ENCODE measurements around the gene DIDO1.
A peak's percentile ranks its signal among the peaks of the same experiment; 100 is the strongest.
"Not testable (repeated sequence)": the region's sequence is repeated elsewhere in the genome, so short reads cannot be mapped to it uniquely, and the experiment has no call there.

The DIDO1 gene

DNA sequence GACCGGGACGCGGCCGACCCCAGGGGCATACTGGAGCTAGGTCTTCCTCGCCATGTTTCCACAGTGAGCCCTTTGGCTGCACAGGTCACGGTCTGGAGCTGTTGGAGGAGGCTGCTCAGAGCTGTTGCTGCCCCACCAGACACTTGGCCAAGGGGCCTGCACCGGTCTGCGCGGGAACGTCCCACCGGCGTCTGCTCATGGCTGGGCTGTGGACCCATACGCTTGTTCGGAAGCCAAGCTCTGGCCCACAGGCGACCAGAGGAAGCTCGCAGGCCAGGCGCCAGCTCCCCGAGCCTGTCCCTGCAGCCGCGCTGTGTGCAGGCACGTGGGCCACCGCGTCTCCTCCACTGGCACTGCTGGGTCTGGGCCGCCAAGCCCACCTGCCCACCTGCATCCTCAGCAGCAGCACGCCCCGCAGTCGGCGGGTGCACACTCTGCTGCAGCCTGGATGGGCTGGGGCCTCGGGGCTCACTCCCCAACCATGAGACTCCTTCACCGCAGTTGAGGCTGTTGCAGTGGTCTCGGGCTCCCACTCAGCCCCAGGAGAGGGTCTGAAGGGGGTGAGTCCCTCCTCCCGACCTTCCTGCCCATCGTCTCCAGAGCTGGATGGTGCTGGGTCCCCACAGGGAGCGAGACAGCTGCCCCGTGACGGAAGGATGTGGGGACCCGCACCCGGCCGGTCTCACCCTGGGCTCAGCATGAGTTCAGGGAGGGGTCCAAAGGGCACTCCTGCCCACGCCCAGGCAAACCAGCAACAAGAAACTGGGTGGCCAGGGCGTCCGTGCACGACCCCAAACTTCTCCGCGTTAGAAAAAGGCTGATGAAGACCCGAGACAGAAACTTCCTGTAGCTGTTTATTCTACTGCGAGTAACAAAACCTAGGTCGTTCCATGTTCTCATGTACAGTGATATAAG lies 49.1 kb downstream of the DIDO1 start:
- no peak for DNase-seq

DNA sequence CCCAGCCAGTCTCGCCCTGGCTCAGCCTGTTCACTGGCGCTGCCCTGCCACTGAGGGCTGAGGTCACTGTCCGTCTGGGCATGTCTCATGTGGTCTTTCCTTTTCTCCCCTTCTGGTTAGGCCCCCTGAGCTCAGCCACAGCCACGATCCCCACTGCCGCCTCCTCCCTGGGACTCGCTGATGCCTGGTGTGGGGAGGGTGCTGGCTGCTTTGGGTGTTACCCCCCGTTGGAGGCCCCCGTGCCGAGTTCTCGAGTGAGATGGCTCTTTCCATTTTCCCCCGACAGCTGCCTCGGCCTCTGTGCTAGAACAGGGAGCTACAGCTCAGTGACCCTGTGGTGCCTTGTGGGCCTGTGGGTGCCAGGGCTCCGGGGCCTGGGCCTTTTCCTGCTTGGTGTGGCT lies 49.8 kb downstream of the DIDO1 start:
- no peak for DNase-seq

DNA sequence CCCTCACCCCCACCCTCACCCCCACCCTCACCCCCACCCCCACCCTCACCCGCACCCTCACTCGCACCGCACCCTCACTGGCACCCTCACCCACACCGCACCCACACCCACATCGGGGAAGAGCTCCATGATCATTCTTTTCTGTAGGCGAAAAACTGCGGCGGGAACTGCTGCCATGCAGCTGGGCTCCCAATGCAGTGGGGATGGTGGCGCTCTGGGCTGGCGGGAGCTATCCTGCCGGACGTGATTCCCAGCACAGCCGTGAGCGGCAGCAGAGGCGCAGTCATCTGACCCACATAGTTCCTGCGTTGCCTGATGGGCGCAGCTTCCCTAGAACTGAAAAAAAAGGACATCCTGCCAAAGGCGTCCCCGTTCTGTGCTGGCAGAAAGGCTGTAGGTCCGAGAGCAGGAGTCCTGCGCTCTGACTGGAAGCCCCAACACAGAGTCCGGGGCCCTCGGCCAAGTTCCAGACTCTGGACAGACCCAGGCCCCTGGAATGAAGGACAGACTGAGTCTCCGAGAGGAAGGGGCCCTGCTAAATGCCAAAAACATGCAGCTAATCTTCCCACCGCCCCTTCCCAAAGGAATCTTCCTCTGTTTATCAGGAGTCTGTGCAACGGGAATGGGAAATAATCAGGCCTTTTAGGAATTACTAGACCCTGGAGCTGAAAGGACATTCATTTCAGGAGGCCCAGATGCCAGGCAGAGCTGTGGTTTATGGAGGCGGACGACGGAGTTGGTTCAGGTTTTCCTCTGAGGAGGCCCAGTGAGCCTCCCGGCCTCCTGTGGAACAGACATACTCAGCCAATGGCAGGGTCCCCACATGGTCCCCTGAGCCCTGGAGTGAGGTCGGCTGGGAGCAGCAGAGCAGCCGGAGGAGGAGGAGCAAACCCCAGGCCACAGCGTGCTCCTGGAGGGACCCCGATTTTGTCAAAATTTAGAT lies 50.6 kb downstream of the DIDO1 start:
- DNase-seq: no peak

DNA sequence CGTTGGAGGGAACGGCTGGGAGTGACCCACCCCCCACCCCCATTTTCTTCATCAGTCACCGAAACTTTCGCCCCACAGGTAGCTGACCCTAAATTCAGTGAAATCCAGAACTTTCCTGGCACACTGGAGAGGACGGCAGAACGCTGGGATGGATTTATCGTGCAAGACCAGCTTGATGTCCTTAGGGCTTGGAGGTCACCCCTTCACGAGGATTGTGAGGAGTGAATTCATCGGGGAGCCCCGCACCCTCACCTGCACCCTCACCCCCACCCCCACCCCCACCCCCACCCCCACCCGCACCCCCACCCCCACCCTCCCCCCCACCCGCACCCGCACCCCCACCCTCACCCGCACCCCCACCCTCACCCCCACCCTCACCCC lies 51.4 kb downstream of the DIDO1 start:
- DNase-seq: no peak

DNA sequence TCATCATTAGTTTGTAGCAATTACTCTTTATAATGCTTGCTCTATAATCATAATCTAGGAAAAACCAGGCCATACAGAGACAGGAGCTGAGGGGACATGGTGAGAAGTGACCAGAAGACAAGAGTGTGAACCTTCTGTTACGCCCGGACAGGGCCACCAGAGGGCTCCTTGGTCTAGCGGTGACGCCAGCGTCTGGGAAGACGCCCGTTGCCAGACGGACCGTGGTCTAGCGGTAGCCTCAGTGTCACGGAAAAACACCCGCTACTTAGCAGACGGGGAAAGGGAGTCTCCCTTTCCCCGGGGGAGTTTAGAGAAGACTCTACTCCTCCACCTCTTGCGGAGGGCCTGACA lies 52.6 kb downstream of the DIDO1 start:
- not testable (repeated sequence) for DNase-seq

DNA sequence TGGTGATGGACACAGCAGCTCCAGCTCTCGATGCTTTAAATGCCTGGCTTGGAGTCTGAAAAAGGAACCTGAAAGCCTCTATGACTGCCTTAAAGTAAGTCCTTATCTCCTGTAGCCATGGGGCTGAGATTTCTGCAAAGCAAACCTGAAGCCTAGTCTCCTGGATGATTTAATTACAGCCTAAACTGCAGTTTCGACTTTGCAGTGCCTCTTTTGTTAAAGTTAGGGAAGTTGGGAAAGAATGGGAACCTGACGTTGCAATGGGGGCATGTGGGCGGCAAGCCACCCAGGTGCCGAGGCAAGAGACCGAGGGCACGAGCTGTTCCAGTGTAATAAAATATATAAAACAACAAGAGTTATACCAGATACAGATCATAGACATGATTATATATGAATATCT lies 53.0 kb downstream of the DIDO1 start:
- no peak for DNase-seq

DNA sequence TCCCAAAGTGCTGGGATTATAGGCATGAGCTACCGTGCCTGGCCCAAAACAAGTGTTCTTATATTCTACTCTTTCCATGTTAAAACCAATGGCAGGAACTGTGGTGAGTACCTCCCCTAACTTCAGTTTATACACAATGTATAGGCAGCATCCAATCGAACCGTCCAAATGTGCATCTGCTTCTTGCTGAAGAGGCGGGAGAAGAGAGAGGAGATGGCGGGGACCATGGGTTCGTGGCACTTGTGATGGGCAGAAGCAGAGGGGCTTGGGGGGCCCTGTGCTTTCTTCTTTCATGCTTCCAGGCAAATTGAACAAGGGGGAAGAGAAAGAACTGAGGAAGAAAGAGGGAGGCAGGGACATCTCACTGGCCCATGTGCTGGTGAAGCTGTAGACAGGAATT lies 53.4 kb downstream of the DIDO1 start:
- no peak for DNase-seq

DNA sequence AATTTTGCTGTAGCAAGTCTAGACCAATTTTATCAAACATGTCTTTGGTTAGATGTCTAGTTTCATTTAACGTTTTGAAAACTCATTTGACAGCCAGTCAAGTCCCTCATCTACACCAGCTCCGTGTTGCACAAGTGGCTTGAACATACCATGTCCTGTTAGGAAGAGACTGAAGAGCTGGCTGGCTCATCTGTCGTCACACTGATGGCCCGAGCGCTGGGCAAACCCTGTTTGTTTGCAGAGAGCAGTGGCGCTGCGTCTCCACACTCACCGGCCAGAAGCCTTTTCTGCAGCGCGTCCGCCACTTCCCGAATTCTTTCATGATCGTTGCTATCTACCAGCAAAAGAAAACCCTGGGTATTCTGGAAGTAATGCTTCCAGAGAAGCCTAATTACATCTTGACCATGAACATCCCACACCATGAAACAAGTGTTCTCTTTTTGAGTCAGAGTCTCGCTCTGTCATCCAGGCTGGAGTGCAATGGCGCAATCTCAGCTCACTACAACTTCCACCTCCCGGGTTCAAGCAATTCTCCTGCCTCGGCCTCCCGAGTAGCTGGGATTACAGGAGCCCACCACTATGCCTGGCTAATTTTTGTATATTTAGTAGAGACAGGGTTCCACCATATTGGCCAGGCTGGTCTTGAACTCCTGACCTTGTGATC lies 54.0 kb downstream of the DIDO1 start:
- no peak for DNase-seq

DNA sequence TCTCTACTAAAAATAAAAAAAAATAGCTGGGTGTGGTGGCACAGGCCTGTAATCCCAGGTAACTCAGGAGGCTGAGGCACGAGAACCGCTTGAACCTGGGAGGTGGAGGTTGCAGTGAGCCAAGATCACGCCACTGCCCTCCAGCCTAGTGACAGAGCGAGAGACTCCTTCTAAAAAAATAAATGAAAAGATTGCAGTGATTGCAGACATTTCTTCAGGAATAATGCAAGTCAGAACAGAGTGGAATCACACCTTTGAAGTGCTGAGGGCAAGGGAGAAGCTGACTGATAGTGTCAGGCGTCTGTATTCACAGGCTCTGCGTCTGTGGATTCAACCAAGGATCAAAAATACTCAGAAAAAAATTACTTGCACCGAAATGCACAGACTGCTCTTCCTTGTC lies 62.1 kb downstream of the DIDO1 start:
- no peak for DNase-seq

DNA sequence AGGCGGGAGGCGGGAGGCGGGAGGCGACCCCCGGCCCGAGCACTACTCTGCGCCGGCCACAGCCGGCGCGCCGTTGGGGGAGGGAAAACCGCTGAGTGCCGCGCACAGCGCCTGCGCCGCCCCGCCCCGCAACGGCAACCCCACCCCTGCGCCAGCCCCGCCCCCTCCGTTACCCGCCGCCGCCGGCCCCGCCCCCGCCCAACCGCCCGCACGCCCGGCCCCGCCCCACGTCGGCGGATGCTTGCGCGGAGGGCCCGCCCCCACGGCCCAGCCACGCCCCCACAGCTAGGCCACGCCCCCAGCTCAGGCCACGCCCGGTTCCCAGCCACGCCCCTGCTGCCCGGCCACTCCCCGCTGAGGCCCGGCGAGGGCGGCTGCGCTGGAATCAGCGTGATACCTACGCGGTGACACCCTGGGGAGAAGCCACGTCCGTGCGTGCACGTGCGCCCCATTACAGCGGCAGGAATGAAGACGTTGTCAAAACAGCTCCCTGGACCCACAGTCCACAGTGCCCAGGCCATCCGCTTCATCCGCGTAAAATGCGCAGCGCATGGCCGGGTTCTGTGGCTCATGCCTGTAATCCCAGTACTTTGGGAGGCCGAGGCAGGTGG lies 64.5 kb downstream of the DIDO1 start, which contains the start of gene TCFL5:
TCFL5 (minus strand) TSS at position 97 of the 611 bp plus-strand sequence. CDS start 152 bp downstream, outside the sequence.
- DNase-seq: peak; percentile 93

DNA sequence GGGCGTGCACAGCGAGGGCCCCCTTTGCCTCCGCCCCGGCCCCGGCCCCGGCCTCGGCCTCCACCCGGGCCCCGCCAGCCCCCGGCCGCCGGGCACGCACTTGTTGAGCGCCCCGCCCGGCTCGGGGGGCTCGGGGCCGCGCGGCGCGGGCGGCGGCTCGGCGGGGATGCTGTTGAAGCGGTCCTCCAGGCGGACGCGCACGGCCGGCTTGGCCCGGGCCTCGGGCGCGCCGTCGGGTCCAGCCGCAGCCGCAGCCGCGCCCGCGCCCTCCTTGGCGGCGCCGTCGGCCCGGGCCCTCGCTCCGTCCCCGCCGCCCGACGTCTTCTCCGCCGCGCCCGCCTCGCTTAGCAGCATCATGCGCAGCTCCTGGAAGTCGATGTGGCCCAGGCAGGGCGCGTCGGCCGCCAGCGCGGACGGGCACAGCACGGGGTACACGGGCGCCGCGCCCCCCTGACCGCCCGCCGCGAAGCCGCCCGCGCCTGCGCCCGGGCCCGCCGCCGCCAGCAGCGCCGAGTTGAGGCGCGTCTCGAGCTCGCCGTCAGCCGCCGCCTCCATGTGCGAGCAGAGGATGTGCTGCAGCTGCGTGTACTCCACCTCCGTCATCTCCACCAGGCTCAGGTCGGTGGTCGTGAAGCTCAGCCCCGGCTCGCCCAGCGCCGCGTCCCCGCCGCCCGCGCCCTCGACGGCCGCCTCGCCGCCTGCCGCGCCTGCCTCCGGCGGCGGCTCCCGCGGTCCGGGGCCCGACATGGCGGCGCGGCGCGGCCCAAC lies 65.2 kb downstream of the DIDO1 start:
- peak; percentile 48 for DNase-seq

DNA sequence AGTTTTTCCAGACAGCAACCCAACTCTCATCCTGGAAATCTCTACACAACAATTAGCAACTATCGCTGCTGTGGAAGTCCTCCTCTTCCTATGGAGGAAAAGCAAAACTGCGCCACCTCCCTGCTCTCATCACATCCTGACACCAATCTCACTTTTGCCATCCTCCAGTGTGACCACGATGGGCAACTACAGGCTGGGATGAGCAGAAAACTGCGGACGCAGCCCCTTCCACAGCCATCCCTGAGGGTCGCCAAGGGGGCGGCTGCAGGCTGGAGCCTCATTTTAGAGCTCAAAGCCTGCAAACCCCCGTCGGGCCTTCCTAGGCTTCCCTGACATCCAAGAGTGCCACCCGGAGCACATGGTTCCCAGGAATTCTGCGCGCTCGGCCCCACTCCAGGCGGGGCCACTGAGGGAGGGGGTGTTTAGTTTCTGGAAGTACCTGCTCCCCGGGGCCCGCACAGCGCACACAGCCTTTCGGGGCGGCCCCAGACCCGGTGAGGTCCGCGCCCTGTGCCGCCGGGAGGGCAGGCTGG lies 65.8 kb downstream of the DIDO1 start:
- DNase-seq: no peak

DNA sequence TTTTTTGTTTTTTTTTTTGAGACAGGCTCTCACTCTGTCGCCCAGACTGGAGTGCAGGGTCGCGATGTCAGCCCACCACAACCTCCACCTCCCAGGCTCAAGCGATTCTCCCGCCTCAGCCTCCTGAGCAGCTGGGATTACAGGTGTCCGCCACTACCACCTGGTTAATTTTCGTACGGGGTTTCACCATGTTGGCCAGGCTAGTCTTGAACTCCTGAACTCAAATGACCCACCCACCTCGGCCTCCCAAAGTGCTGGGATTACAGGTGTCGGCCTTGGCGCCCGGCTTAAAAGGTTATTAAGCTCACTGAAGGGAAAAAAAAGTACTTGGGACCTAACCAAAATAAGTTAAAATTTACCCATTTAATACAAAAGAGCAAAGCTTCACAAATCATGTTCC lies 66.6 kb downstream of the DIDO1 start:
- no peak for DNase-seq

DNA sequence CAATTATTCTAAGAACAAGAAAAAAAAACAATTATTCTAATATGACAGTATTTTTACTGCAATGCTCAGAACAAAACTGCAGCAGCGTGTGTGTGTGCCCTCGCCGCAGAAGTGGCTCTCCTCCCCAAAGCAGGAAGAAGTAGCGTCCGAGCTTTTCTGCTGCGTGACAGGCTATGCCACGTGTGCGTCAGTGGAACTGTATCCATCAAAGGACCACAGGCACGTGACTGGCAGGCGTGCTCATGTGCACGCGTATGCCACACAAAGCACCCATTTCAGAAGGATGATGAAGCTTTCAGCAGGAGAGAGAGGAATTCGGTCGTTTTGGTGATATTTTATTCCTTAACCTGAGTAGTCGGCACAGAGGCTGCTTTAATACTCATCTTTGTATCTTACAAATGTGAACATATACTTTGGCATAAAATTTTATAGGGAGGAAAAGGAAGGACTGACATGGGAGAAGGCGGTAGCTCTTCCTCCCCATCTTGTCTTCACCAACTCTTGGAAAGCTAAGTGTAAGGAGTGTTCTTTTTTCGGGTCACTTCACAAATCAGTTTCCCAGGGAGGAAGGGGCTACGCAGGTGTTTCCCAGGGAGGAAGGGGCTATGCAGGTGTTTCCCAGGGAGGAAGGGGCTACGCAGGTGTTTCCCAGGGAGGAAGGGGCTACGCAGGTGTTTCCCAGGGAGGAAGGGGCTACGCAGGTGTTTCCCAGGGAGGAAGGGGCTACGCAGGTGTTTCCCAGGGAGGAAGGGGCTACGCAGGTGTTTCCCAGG lies 68.1 kb downstream of the DIDO1 start:
- DNase-seq: no peak

DNA sequence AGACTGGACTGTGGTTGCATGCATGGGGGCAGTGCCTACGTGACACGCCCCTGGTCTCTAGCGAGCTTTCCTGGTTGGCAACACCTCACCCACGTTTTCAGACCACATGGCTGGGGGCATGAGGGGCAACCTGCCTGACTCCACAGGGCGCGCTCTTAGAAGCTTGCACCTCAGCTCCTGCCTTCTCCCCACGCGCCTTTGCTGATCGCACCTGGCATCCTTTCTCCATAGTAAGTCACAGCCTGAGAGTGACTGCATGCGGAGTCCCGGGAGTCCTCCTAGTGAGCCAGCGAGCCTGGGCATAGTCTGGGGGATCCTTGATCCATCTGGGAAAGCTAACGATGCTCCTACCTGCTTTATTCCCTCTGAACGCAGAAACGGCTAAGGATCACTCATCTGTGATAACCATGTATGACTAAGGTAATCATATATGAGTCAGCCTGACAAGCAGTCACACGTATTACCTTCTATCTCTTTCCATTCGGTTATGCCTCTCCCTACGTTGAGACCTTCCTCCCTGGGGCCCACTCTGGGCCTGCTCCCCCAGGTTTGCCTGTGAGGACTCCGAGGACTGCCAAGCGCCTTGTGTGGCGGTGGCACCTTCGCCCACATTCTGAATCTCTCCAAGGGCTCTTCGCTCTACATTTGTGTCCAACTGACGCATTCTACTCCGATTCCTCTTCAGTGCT lies 69.2 kb downstream of the DIDO1 start:
- DNase-seq: no peak

DNA sequence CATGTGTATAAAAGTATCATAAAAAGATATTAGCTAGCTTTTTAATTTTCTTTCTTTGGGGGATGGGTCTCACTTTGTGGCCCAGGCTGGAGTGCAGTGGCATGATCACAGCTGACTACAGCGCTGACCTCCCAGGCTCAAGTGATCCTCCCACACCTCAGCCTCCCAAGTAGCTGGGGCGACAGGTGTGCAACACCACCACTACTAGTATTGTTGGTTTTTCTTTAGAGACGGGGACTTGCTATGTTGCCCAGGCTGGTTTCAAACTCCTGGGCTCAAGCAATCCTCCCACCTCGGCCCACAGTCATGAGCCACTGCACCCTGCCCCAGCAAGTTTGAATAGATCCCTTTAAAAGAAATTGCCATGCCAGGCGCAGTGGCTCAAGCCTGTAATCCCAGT lies 71.2 kb downstream of the DIDO1 start:
- DNase-seq: no peak

DNA sequence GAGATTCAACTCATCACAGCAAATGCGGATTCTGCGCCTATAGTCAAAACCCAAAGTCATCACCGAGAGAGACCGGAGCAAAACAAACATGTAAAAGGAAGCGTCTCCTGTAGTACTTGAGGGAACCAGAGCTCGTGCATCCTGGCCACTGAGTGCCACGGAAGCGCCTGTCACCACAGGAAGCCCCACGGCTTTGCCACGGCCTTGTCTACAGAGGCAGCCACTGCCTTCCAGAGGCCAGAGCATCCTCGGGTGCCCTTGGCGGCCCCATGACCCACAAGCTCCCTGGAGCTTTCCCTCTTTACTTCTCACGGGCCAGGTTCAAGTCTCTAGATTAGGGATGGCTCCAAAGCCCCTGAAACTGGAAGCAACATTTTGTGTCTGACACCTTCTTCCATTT lies 72.2 kb downstream of the DIDO1 start:
- no peak for DNase-seq

DNA sequence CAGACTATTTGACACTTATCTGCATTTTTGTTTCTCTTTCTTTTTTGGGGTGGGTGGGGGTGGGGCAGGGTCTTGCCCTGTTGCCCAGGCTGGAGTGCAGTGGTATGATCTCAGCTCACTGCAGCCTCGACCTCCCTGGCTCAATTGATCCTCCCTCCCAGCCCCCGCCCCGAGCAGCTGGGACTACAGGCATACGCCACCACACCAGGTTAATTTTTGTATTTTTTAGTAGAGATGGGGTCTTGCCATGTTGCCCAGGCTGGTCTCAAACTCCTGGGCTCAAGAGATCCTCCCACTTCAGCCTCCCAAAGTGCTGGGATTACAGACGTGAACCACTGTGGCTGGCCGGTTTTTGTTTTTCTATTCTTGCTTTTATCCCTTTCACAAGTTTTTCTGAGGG lies 73.0 kb downstream of the DIDO1 start:
- DNase-seq: not testable (repeated sequence)

DNA sequence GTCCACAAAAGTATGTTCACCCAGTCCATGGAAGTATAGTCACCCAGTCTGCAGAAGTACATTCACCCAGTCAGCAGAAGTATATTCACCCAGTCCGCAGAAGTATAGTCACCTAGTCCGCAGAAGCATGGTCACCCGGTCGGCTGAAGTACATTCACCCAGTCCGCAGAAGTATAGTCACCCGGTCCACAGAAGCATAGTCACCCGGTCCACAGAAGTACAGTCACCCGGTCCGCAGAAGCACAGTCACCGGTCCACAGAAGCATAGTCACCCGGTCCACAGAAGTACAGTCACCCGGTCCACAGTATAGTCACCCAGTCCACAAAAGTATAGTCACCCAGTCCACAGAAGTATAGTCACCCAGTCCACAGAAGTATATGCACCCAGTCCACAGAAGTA lies 73.5 kb downstream of the DIDO1 start:
- DNase-seq: no peak

DNA sequence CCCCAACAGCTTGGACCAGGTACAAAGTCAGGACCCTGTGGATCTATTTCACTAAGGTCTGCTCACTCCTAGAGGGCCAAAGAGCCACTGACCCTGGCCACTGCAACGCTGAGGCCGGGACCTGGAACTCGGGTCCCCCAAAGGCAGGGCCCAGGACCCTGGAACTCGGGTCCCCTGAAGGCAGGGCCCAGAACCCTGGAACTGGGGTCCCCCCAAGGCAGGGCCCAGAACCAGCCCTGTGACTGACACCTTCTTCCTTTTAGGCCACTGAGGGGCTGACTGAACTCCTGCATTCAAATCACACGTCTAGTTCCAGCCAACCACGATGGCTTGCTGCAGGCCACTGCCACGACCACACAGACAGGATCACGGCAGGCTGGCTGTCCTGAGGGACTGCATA lies 74.1 kb downstream of the DIDO1 start:
- no peak for DNase-seq
